NB4 (cell line): ENCODE data around the gene NUAK2.

Experiments used
- TF ChIP-seq, protein P1 (sequence below): IDR thresholded peaks from one replicate; pipeline ENCODE4 v1.5.1; 2012; ENCODE audit warnings: low read depth, low read length
- TF ChIP-seq, protein P2 (sequence below): IDR thresholded peaks from 2 replicates; pipeline ENCODE4 v1.6.1; 2011; ENCODE audit warnings: low read depth, low read length

DNA sequence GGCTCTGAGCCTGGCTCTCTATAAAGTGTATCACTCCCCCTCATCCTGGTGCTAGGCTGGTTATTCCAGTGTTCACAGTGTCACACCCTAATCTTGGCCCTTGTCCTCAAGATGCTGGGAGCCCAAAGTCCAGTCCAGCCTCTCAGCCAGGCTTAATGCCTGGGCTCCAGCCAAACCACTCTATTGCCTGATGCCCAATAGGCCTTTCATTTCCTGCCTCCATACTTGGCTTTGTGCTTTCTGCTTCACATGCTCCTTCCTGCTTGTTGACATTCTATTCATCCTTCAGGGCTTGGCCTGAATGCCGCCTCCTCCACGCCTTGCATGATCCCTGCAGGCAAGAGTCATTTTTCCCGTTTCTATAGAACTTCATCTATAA lies 33.5 kb upstream of the NUAK2 start:
- TF ChIP-seq, protein P1, sequence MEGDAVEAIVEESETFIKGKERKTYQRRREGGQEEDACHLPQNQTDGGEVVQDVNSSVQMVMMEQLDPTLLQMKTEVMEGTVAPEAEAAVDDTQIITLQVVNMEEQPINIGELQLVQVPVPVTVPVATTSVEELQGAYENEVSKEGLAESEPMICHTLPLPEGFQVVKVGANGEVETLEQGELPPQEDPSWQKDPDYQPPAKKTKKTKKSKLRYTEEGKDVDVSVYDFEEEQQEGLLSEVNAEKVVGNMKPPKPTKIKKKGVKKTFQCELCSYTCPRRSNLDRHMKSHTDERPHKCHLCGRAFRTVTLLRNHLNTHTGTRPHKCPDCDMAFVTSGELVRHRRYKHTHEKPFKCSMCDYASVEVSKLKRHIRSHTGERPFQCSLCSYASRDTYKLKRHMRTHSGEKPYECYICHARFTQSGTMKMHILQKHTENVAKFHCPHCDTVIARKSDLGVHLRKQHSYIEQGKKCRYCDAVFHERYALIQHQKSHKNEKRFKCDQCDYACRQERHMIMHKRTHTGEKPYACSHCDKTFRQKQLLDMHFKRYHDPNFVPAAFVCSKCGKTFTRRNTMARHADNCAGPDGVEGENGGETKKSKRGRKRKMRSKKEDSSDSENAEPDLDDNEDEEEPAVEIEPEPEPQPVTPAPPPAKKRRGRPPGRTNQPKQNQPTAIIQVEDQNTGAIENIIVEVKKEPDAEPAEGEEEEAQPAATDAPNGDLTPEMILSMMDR, result no peak
- TF ChIP-seq, protein P2, sequence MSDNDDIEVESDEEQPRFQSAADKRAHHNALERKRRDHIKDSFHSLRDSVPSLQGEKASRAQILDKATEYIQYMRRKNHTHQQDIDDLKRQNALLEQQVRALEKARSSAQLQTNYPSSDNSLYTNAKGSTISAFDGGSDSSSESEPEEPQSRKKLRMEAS, result no peak
